GM18517 (cell line): ENCODE data around the gene WIPI1.
"Not testable (repeated sequence)": the region's sequence is repeated elsewhere in the genome, so short reads cannot be mapped to it uniquely, and the experiment has no call there.

ENCODE experiments used
- ATAC-seq: cut with Tn5 transposase; IDR thresholded peaks from one replicate; pipeline ENCODE4 v1.9.1; 2021; ENCODE audit warnings: mild to moderate bottlenecking, moderate library complexity; ENCODE audit not compliant: unreplicated experiment

WIPI1 gene

DNA sequence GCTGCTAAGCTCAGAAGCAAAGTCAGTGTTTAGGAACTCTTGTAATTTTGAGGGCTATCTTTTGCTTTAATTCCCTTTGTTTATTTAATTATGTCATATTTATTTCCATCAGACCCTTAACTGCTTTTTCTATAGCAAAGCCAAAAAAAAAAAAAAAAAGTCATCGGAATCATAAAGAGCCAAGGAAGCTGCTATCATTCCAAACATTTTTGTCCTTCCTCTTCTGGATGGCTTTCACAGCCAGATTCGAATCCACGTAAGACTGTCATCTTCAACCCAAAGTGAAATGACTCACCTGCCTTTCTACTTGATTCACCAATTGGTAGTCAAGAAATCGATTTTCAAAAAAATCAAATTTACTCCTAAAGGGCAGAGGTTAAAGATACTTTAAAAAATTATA is 38.4 kb downstream of the WIPI1 start:
- ATAC-seq = no peak

DNA sequence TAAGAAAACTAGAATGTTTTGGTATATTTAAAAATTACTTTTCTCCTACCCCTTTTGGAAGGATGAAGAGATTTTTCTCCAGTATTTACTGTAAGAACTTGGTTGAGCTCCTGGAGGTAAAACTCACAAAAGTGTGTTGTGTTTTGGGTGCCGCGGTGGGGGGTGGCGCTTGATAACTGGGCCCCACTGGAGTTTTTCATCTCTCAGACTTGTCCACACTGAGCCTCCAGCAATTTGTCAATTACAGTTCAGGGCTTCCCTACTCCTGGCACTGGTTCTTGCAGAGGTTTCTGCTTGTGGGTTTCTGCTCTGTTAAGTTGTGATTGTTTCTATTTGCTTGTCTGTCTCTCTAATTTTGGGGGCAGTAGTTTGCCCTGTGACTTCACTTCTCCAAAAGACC is 40.0 kb downstream of the WIPI1 start:
- ATAC-seq = no peak

DNA sequence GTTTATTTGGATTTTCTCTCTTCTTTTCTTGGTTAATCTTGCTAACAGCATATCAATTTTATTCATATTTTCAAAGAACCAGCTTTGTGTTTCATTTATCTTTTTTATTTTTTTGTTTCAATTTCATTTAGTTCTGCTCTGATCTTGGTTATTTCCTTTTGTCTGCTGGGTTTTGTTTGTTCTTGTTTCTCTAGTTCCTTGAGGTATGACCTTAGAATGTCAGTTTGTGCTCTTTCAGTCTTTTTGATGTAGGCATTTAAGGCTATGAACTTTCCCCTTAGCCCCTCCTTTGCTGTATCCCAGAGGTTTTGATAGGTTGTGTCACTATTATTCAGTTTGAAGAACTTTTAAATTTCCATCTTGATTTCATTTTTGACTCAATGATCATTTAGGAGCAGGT is 42.4 kb downstream of the WIPI1 start:
- ATAC-seq = not testable (repeated sequence)

DNA sequence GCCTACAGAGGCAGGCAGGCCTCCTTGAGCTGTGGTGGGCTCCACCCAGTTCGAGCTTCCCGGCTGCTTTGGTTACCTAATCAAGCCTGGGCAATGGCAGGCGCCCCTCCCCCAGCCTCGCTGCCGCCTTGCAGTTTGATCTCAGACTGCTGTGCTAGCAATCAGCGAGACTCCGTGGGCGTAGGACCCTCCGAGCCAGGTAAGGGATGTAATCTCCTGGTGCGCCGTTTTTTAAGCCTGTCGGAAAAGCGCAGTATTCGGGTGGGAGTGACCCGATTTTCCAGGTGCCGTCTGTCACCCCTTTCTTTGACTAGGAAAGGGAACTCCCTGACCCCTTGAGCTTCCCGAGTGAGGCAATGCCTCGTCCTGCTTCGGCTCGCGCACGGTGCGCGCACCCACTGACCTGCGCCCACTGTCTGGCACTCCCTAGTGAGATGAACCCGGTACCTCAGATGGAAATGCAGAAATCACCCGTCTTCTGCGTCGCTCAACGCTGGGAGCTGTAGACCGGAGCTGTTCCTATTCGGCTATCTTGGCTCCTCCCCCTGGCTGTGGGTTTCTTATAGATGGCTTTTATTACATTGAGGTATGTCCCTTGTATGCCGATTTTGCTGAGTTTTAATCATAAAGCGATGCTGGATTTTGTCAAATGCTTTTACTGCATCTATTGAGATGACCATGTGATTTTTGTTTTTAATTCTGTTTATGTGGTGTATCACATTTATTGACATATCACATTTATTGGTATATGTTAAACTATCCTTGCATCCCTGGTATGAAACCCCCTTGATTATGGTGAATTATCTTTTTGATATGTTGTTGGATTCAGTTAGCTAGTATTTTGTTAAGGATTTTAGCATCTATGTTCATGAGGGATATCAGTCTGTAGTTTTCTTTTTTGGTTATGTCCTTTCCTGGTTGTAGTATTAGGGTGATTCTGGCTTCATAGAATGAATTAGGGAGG is 43.4 kb downstream of the WIPI1 start:
- not testable (repeated sequence) for ATAC-seq

DNA sequence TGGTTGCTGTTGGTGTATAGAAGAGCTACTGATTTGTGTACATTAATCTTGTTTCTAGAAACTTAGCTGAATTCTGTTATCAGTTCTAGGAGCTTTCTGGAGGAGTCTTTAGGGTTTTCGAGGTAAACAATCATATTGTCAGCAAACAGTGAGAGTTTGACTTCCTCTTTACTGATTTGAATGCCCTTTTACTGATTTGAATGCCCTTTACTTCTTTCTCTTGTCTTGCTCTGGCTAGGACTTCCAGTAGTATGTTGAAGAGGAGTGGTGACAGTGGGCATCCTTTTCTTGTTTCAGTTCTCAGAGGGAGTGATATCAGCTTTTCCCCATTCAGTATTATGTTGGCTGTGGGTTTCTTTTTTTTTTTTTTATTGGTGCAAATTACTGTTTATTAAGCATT is 49.6 kb downstream of the WIPI1 start:
- ATAC-seq = not testable (repeated sequence)

DNA sequence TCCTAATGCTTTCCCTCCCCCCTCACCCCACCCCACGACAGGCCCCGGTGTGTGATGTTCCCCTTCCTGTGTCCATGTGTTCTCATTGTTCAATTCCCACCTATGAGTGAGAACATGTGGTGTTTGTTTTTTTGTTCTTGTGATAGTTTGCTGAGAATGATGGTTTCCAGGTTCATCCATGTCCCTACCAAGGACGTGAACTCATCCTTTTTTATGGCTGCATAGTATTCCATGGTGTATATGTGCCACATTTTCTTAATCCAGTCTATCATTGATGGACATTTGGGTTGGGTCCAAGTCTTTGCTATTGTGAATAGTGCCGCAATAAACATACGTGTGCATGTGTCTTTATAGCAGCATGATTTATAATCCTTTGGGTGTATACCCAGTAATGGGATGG is 53.5 kb downstream of the WIPI1 start:
- ATAC-seq = not testable (repeated sequence)

DNA sequence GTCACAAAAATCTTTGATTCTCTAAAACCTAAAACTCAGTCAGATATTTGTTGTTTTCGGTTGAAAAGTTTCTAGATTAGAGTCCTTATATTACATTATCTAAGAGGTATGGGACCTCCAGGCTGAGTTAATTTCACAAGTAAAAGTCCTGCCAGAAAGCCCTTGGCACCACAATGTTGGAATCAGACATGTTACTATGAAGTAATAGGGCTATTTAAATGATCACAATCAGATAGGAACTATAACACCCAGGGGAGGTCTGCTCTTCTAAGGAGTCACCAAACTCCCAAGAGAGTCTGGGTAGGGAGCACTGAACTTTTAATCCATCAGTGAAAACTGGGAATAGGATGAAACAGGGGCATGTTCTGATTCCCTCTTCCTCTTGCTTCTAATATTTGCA is 54.2 kb downstream of the WIPI1 start:
- ATAC-seq = no peak

DNA sequence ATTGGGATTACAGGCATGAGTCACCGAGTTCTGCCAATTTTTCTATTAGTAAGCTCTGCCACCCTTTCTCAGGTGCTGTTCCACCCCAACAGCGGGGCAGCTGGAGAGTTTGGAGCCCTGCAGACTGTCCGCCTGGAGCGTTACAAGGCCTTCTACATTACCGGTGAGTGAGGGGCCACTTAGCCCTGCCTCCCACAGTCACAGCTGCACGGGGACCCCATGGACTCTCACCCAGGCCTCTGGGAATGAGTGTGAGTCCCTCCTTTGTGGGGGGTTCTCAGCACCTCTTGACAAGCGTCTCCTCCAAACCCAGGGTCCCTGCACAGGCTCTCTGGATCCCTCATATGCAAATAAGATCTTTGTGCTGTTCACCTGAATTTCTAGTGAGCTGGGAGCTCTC is 56.0 kb downstream of the WIPI1 start:
- no peak for ATAC-seq

DNA sequence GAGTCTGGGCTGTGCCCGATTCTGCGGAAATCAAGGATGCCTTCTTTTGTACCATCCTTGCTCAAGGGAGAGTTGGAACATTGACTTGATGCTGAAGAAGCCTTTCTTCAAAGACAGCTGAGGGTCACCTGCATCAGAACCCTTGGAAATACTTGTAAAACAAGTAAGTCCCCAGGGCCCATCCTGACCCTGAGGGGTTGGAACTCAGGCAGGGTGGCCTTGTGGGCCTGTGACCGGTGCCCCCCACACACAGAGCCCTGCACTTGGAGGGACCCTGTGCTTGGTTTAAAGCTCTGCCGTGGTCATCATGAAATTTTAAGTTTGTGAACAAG is 56.9 kb downstream of the WIPI1 start:
- no peak for ATAC-seq

DNA sequence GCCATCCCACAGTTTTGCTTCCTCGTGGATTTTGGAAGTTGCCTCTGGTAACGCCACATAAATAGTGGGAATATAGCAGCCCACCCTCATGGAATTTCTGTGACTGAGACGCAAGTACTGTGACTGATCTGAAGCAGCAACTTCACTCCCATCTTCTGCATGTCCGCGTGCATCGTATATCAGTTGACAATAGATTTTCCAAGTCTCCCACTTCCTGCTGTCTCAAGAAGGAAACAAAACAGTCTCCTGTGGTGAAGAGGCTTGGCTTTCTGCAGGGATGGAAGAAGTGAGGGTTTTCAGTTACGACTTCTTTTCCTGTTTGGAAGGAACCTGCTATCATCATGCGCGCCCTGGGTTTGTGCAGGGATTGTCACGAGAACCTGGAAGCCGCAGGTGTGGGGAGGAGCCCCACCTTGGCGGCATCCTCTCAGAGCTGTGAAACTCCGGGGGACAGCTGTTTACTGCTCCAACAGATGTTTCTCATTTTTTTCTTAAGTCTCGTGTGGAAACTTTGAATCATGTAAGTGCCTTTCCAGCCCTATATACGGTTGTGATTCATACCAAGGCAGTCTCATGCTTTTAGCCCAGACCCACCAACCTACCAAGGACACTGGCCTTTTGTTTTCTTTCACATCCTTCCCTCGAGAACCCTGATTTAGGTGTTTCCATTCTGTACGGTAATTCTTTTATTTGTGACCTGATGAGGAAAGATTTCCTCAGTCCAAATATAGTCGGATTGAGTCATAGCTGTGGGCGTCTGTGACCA is 57.5 kb downstream of the WIPI1 start:
- ATAC-seq = no peak

DNA sequence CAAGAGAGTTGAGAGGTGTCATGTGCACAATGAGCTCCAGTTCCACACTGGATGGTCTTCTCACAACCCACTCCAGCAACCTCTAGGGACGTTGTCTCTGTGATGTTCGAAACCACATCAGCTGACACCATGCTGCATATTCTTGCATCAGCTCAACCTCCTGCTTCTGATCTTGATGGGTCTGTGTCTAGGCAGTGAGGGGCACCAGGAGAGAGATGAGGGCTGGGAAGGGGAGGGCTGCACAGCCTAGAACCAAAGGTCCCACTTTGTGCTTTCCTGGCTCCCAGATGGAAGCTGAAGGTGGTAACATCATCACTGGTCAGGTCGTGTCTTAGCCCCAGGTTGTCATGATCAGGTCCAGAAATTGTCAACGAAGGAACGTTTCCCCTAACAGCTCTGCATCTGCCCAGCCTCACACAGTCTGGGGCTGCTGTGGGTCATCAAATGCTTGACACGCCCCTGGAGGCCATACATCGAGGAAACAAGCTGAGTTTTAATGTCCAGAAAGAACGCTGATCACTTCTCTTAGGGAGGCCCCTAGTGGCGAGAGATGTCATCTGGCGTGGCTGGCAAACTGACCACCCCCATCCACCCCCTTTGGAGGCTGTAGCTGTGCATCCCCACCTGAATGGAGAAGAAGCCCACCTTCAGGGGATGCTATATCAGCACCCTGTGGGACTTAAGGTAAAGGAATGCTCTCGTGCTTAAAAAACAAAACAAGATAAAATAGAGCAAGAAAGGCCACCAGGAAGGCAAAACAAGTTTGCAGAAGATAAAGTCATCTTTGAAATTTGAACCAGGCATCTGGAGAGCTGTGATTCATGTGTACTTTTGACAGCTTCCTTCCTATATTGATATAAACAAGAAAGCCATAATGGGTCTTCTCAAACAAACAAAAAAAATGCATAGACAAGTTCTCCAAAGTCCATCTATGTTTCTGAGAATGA is 58.3 kb downstream of the WIPI1 start:
- ATAC-seq = peak; percentile 75

DNA sequence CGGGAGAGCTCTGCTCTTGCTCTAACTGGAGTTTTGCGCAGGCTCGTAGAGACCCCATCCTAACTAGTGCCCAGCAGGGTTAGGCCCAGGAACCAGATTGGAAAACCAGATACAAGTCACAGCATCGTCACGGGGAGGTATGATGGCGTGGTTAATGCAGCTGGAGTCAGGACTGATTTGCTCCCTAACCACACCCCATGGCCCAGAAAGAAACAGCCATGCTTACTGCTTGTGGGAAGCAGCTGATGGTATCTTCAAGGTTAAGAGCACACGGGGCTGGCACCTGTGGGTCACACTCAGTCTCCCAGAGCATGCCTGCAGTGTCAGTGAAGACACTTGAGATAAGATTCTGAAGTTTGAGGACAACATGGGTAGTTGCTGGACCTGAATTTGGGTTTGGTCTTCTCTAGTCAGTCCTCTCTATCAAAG is 60.2 kb downstream of the WIPI1 start:
- no peak for ATAC-seq

DNA sequence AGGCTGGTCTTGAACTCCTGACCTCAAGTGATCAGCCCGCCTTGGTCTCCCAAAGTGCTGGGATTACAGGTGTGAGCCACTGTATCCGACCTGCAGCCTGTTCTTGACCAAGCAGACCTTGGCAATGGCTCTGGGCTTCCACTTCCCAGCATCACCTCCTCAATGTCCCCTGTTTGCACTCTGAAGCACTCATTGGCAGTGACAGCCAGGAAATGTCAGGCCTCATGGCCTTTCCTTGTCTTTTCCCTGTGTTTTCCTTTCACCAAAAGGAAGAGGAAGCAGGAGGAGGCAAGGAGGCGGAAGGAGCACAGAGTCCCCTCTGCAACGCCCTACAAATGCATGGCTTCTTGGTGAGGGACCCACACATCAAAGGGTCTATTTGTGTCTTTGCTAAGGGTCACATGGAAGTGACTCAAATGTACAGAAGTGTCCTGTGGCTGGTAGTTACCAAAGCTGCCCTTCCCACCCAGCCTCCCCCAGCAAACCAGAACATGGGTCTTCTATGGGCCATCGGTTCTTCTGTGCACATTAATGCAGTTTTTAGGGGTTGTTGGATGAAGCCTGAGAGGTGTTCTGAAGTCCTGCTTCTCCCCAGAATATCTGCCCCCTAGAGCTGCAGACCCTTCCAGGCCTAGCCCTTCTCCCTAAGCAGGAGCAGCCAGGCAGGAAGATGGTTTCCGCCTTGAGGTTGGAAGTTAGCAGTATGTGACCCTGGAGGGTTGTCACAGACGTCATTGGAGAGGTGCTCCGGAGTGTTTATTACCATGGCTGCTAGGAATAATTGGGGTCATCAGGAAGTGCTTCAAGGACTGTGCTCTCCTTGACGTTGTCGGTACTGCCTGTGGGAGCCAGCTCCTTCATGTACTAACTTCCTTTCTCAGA is 60.8 kb downstream of the WIPI1 start:
- ATAC-seq = no peak

DNA sequence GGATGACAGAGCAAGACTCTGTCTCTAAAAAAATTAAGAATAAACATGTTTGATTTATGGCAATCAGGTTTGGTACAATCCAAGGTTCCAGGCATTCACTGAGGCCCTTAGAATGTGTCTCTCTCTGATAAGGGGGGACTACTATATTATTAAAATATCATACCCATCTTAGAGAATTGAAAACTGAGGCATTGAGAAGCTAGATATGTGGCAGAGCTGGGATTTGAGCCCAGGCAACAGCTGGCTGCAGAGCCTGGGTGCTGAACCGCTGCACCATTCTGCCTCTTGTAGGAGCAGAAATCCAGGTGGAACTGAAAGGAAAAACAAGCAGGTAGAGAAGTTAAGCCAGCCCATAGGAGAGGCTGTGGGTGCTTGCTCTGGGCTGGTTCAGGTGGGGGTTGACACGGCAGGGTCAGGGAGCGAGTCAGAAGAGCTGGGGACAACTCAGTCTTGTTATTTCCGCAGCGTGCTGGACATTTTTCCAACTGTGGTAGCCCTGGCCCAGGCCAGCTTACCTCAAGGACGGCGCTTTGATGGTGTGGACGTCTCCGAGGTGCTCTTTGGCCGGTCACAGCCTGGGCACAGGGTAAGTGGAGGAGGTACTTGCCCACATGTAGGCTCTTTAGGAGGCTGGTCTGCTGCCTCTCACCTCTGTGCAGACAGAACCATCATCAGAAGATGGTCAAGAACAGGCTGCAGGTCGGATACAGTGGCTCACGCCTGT is 62.5 kb downstream of the WIPI1 start:
- no peak for ATAC-seq

DNA sequence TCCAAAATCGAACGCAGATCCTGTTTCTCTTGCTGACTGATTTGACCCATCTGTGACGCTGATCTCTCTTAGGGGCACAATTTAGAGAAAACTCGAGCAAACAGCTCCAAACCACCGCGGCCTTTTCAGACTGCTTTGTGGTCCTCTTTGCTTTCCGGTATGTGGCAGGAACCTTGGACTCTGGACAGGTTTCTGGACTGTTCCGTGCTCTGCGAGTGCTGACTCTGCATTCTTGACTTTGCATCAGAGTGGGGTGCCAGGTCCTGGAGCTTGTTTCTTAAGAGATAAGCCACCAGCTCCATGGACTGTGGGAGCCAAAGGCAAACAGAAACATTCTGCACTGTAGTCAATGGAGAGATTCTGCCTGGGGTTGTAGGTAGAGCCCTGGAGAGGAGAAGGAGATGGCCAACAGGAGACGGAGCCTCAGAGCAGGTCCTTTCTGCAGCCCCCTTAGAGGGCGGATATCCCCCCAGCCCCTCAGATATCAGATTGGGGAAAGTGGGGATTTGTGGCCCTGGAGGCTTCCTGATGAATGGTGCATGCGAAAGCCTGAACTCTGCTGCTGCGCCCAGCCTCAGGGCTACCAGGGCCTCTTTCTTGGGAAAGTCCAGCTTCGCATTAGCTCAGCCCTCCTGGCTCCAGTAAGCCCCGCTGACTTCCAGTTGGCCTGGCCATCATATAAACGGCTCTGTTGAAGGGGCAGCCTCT is 65.6 kb downstream of the WIPI1 start:
- no peak for ATAC-seq

DNA sequence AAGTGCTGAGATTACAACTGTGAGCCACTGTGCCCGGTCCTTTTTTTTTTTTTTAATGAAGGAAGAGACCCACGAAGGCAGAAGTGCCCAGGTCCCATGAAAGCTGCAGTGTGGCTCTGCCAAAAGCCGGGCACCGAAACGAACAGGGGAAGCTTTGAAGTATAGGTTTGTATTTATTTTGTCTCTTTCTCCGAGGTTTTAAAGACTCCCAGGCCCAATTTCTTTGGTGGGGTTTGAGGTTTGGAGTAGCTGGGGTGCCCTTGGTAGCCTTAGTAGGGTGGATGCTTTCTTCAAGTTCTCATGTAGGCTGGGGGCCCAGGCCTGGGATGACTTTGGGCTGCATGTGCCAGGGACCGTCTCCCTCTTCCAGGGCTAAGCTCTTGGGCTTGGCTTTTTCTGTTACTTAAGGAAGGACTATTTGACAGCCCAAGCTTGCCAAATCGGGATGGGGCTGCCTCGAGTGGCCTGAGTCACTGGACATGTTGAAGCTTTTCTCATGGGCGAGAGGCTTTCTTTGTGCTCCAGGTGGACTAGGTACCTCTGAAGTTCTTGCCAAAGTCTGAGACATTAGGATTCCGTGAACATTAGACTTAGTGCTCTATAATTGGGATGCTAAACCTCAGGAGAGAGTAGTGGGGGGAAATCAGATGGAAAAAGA is 66.3 kb downstream of the WIPI1 start:
- no peak for ATAC-seq

DNA sequence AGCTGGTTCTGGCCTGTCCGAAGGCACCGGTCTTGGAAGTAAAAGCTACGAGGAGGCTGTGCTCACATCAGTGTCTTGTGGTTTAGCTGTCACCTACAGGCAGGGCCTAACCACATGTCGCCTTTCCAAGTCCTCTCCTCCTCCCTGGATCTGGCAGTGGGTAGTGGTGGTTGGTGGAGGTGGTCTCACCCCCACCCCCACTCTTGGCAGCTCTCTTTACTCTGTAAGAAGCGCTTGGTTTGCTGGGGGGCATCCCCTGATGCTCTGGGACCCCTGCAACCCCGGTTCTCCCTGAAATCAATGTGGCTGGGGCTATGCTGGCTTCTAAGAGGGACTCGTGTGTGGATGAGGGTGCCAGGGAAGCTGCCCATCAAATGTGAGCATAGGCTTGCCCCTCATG is 68.3 kb downstream of the WIPI1 start:
- ATAC-seq = no peak
